Activated CD8-positive, alpha-beta memory T cell treated with anti-CD3 and anti-CD28 coated beads for 4 hours (primary cell): ENCODE results near the gene DXO.
"Not testable (repeated sequence)": the region's sequence is repeated elsewhere in the genome, so short reads cannot be mapped to it uniquely, and the experiment has no call there.

Source experiments
- DNase-seq, 2 donors: peaks; one replicate each; pipeline ENCODE4 v3.0.0-alpha.2; 2020; ENCODE audit warnings: low read depth in 2 of 2

The DXO gene

DNA sequence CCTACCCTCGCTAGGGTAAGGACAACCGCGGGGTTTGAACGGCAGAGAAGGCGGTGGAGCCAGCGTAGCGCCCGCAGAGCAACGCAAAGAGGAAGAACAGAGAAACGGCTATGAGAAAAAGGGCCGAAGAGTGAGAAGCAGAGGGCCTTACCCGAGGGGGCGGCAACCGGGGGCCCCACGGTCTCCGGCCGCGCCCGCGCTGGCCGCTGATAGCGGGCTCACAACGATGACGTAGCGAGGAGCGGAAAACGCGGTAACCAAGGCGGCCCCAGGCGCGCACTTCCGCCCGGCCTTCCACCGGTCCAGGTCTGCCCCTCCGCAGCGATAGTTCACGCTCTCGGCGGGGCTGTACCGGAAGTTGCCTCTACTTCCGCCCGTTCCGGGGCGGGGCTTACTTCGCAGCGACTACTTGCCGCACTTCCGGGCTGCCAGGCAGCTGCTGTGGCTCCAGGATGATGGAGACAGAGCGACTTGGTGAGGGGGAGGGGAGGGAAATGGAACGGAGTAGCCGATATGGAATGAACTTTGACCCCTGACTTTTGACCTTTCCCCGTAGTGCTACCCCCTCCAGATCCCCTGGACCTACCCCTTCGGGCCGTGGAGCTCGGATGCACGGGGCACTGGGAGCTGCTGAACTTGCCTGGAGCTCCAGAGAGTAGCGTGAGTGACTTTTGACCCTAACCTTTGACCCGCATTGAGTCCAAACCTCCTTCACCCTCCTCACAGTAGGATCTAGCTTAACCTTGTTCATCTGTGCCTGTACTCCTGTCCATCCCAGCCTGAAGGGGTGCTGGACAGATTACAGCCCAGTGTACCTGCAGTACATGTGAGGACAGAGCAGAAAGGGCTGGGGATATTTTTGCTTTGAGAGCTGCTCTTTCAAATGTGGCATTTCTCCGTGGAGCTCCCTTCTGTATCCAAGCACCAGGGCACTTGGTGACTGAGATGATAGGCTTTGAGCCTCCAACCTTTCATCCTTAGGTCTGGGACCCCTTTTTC is 12.9 kb downstream of the DXO start, which contains the start of the genes NELFE and SKIC2:
Gene NELFE, minus strand, starts transcription at position 231 of the 999 bp plus-strand sequence. CDS start 525 bp downstream, outside the sequence.
Gene SKIC2, plus strand, starts transcription at position 435 of the 999 bp plus-strand sequence. Its CDS starts 18 bp downstream, at position 453.
- DNase-seq = peak; percentile 97

DNA sequence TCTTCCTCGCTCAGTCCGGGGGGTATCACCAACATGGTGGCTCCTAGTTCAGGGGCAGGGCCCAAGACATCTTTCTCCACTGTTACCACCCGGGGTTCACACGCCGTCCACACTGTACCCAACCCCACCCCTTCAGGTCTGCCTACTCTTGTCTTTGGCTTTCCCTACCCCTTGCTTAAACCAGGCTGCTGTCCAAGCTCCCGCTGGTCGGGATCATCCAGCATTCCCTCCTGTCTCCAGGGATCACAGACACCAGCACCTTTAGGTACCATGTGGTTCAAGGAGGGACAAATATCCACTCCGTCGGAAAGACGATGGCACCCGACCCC is 13.6 kb downstream of the DXO start:
- DNase-seq = no peak

DNA sequence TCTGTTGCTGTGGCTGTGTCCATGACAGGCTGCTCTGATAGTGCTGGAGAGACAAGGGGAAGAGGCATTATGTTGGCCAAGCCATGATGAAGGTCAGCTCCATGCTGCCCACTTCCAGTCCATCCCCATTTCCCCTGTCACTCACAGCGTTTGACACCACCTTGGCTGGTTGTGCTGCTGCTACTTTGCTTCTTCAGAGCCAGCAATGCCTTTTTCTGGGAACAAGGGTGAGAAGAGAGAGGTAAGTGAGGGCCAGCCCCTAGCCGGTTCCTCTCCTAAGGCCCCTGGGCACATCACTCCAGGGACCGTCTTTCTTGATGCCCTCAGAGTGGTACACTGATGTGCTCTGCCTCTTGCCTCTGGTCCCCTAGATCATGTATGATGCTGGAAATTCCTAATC is 15.1 kb downstream of the DXO start:
- no peak for DNase-seq

DNA sequence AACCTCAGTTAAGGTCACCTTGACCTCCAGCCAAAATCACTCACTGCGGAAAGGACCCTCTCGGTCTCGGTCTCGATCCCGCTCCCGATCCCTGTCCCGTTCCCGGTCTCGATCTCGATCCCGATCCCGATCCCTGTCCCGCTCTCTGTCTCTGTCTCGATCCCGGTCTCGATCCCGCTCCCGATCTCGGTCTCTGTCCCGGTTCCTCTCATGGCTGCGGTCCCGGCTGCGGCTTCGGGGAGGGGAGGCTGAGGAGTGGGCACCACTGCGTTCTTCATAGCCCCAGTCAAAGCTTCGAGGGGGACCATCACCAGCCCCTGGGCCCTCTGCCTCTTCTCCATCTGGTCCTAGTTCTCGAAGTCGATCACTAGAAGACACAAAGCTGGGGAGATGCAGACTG is 17.4 kb downstream of the DXO start:
- DNase-seq = no peak

DNA sequence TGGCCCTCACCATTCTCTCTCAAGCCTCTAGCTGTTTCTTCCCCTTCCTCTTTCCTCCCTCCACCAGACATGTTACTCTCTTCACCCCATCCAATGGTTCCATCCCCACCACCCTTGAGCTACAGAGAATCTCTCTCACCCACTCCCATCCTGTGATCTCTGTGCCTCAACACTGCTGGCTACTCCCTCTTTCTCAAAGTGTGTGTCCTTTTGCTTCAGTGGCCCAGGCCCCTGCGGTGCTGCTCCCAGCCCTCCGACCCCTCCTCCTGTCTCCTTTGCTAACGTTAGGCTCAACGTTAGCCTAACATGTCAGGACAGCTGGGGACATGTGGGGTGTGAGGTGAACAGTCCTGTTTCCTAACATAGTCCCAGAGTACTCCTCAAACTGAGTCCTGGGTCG is 19.0 kb downstream of the DXO start:
- DNase-seq = no peak

DNA sequence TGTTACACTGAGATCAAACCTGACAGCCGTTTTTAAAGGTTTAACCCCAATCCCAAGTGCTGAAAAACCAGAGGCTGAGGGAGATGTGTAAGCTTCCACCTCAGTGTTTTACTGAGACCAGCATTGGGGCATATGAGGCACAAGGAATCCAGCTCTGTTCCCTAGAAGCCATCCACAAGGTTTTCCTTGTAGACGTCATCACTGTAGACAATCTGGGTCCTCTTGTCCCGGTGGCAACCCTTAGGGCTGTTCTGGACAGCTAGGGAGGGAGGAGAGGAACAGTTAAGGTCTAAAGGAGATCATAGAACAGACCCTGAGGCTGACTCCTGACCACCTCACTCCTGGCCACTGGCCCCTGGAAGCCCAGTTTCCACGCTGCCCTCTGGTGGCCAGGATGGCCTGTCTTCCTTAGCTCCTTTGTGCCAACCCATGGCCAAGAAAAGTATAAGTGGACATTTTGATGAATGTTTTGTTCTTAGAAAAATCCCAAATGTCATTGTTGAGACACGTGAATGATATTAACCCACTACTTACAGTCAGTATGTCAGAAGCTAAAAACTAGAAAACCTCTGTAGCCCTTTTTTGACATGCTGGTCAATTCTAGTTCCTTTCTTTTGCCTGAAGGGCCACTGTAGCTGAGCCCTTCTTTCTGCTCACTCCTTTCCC is 19.7 kb downstream of the DXO start:
- no peak for DNase-seq

DNA sequence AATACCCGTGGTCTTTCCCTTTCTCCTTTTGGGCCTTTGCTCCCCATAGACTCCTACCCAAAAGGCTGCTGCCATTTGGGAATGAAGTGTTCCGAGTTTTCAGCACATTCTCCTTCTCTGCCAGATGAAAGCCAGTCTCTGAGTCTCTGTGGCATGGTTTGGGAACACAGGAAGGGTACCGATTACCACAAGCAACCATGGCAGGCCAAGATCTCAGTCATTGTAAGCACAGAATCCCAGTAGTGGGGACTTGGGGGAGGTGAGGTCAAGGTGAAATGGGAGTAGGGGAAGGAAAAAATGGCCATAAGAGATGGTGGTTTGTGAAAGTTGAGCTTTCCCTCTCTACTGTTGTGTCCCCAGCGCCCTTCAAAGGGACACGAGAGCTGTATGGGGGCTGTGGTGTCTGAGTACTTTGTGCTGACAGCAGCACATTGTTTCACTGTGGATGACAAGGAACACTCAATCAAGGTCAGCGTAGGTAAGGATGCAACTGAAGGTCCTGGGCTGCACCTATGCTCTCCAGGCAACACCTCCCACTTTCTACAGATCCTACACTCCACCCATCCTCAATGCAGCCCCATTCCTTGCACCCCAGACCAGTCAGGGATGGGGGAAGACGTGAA is 21.9 kb downstream of the DXO start:
- no peak for DNase-seq

DNA sequence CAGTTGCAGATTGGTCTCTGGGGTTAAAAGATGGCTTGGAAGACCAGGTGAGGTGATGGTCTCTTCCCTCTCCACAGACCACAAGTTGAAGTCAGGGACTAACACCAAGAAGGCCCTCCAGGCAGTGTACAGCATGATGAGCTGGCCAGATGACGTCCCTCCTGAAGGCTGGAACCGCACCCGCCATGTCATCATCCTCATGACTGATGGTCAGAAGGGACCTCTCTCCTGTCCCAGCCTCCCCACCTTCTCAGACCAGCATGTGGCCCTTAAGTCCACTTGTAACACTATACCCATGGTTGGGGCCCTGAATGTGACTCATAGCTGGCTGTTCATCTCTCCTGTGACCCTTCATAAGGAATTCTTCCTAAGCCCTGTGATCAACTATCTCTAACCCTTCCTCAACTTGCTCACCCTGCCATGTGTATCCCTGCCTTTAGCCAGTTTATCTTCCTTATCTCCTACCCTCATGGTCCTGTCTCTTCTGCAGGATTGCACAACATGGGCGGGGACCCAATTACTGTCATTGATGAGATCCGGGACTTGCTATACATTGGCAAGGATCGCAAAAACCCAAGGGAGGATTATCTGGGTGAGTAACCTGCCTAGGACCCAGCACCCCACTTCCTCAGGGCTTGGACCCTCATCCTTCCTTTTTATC is 23.1 kb downstream of the DXO start:
- DNase-seq = no peak

DNA sequence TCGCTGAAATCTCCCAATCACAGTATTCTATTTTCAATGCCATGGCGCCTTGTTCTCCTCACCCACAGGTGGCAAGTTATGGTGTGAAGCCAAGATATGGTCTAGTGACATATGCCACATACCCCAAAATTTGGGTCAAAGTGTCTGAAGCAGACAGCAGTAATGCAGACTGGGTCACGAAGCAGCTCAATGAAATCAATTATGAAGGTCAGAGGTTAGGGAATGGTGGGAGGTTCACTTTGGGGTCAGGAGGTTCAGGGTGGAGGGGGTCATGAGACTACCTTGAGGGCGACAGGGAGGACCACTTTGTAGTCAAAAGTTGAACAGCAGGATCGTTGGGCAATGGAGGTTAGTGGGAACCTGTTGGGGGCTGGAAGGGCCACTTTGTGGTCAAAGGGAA is 23.6 kb downstream of the DXO start:
- DNase-seq = no peak

DNA sequence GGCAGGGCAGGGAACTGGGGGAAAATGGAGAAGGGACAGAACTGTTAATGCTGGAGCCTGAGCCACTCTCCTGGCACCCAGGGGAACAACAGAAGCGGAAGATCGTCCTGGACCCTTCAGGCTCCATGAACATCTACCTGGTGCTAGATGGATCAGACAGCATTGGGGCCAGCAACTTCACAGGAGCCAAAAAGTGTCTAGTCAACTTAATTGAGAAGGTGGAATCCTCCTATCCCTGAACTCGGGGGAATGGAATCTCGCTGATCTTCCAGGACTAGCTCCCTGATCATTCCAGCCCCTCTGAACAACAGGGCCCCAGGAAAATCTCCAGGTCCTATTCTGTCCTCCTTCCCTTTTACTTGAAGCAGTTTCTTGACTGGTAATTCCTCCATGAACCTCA is 24.1 kb downstream of the DXO start:
- DNase-seq = no peak

DNA sequence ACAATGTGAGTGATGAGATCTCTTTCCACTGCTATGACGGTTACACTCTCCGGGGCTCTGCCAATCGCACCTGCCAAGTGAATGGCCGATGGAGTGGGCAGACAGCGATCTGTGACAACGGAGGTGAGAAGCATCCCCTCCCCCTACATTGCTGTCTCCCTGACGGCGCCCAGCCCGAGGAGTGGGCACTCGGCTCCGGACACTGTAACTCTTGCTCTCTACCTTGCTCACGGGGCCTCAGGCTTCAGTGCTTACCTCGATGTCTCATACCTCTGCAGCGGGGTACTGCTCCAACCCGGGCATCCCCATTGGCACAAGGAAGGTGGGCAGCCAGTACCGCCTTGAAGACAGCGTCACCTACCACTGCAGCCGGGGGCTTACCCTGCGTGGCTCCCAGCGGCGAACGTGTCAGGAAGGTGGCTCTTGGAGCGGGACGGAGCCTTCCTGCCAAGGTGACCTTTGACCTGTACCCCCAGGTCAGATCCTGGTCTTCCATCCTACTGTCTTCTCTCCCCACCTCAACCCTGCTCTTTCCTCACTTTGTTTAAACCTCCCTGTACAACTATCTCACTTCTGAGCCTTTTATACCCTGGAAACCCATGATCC is 24.8 kb downstream of the DXO start:
- no peak for DNase-seq

DNA sequence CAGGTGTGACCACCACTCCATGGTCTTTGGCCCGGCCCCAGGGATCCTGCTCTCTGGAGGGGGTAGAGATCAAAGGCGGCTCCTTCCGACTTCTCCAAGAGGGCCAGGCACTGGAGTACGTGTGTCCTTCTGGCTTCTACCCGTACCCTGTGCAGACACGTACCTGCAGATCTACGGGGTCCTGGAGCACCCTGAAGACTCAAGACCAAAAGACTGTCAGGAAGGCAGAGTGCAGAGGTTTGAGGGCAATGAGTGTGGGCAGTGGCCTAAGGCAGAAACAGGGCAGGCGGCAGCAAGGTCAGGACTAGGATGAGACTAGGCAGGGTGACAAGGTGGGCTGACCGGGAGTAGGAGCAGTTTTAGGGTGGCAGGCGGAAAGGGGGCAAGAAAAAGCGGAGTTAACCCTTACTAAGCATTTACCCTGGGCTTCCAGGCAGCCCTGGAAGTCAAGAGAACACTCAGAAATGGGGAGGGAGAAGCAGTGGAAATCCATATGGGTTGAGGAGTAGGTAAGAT is 25.5 kb downstream of the DXO start:
- no peak for DNase-seq

DNA sequence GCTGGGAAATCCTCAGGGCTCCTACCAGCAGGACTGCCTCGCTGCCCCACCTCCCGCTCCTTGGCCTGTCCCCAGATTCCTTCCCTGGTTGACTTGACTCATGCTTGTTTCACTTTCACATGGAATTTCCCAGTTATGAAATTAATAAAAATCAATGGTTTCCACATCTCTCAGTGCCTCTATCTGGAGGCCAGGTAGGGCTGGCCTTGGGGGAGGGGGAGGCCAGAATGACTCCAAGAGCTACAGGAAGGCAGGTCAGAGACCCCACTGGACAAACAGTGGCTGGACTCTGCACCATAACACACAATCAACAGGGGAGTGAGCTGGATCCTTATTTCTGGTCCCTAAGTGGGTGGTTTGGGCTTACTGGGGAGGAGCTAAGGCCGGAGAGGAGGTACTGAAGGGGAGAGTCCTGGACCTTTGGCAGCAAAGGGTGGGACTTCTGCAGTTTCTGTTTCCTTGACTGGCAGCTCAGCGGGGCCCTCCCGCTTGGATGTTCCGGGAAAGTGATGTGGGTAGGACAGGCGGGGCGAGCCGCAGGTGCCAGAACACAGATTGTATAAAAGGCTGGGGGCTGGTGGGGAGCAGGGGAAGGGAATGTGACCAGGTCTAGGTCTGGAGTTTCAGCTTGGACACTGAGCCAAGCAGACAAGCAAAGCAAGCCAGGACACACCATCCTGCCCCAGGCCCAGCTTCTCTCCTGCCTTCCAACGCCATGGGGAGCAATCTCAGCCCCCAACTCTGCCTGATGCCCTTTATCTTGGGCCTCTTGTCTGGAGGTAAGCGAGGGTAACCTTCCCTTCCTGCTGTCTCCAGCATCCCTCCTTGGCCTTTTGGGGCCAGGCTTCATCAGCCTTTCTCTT is 26.2 kb downstream of the DXO start, which contains the start of gene CFB:
Gene CFB, plus strand, starts transcription at position 589 of the 863 bp plus-strand sequence. Its CDS starts 127 bp downstream, at position 716.
- DNase-seq = no peak

DNA sequence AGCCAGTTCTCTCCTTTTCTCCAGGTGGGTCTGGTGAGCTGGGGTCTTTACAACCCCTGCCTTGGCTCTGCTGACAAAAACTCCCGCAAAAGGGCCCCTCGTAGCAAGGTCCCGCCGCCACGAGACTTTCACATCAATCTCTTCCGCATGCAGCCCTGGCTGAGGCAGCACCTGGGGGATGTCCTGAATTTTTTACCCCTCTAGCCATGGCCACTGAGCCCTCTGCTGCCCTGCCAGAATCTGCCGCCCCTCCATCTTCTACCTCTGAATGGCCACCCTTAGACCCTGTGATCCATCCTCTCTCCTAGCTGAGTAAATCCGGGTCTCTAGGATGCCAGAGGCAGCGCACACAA is 26.8 kb downstream of the DXO start:
- no peak for DNase-seq

DNA sequence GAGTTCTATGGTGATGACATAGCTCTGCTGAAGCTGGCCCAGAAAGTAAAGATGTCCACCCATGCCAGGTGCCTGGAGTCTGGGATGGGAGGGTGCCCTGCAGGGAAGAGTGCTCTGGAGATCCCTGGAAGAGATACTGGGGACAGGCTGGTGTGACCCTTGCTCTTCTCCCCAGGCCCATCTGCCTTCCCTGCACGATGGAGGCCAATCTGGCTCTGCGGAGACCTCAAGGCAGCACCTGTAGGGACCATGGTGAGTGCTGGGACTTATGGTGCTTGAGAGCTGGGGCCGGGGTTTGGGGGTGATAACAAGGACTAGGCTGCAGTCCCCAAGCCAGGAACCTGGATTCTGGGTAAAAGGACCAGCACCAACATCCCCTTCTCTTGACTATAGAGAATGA is 28.2 kb downstream of the DXO start:
- DNase-seq = no peak

DNA sequence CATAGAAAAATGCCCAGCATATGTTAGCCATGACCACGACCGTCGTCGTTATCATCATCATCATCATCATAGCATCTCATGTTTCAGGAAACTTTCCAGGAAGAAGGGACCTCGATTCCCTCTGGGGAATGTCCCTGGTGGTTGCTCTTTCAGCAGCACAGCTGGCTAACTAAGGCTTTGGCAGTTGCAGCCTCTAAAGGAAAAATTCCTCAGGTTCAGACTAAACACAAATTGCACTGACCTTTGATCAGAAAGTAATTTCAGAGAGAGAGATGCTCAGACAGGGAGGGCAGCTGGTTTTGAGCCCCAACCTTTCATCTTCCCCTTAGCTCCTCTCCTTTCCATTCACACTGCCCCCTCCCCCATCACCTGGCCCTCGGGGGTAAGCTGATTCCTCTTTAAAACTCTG is 31.7 kb downstream of the DXO start:
- DNase-seq = no peak

DNA sequence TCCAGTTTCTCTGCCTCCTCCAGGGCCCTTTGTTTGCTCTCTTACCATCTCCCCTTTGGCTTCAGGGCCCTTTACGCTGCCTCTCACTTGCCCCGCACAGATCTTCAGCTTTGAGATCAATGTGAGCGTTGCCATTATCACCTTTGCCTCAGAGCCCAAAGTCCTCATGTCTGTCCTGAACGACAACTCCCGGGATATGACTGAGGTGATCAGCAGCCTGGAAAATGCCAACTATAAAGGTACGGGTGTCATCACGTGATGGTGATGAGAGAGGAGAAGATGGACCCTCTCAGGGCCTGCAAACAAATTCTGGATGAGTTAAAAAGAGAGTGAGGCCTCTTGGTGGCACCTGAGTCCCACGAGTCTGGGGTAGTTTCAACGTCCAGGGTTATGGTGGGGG is 36.1 kb downstream of the DXO start:
- DNase-seq = no peak

DNA sequence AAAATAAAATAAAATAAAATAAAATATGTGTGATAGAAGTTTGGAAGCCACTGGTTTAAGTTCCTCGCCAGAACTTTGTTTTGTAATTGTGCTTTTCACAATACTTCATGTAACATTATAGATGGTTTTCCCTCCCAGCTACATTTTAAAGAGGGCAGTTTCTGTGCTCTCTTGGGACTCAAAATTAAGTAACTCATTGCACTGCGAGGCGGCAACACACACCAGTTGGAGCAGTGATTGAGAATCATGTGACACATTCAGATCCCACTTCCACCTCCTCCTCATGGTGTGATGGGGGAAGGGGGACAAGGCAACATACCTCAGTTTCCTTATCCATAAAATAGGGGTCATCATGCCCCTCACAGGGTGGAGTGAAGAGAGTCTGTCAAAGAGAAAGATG is 36.9 kb downstream of the DXO start:
- DNase-seq = no peak

DNA sequence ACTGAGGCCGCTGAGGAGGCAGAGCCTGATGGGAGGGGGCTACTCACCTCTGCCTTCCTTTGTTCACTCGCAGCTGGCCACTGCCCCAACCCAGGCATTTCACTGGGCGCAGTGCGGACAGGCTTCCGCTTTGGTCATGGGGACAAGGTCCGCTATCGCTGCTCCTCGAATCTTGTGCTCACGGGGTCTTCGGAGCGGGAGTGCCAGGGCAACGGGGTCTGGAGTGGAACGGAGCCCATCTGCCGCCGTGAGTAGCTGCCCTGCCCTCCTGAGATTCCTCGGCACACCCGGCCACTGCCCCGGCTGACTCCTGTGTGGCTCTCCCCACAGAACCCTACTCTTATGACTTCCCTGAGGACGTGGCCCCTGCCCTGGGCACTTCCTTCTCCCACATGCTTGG is 38.4 kb downstream of the DXO start:
- no peak for DNase-seq

DNA sequence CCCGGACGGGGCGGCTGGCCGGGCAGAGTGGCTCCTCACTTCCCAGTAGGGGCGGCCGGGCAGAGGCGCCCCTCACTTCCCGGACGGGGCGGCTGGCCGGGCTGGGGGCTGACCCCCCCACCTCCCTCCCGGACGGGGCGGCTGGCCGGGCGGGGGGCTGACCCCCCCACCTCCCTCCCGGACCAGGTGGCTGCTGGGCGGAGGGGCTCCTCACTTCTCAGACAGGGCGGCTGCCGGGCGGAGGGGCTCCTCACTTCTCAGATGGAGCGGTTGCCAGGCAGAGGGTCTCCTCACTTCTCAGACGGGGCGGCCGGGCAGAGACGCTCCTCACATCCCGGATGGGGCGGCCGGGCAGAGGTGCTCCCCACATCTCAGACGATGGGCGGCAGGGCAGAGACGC is 39.8 kb downstream of the DXO start:
- not testable (repeated sequence) for DNase-seq
